HepG2 (cell line): ENCODE data around the gene DUSP8. TPM values are rescaled to one million over a fixed set of nuclear protein-coding genes. Genes with fewer than 3 reads are reported as not detected.

Source experiments
- ATAC-seq: fragments of 200-7000 bp; cut with Tn5 transposase; 3 replicates; pipeline ENCODE4 v1.9.1; 2020; ENCODE audit warnings: mild to moderate bottlenecking, moderate library complexity
- BruUV-seq: library from RNA; stranded (reverse); fragments of 400-500 nt; replicated peaks from 2 replicates; lab custom pipeline; 2021; lab: Mats Ljungman, UMichigan
- CTCF ChIA-PET: fragments of 300-600 bp; formaldehyde crosslinking; extraction: SDS; loops from one replicate; lab custom pipeline; 2021; ENCODE audit warnings: low total read pairs, inconsistent platforms, low intra/inter-chr PET ratio; lab: Yijun Ruan, JAX
- POLR2A ChIA-PET: fragments of 350-600 bp; sonication (Branson Sonifier 250); formaldehyde crosslinking; loops from one replicate; lab custom pipeline; 2020; ENCODE audit warnings: antibody characterized with exemption, inconsistent platforms; lab: Yijun Ruan, JAX
- DNase-seq: peaks from one replicate; pipeline ENCODE4 v3.0.0-alpha.2; 2015; ENCODE audit warnings: low spot score
- FAIRE-seq: peaks from 3 replicates; lab custom pipeline; 2011; peaks lifted over from hg19 to GRCh38; lab: Jason Lieb, UNC
- H2AFZ ChIP-seq: one replicate; pipeline ENCODE4 v1.6.1; 2011; ENCODE audit warnings: low read length, inconsistent platforms
- H3K27ac ChIP-seq: fragments of 300-600 bp; 3 replicates; pipeline ENCODE4 v1.8.0; 2011; ENCODE audit warnings: mixed run types, mild to moderate bottlenecking, mixed read lengths, low read length, inconsistent platforms; ENCODE audit not compliant: insufficient read depth; ENCODE audit errors: extremely low read length
- H3K27me3 ChIP-seq, 2 experiments: fragments of 200-600 bp in 1 of 2; 2 replicates in 1 of 2; 3 replicates in 1 of 2; pipeline versions ENCODE4 v1.6.0 to v1.8.0; 2011; ENCODE audit warnings: low read length in 2 of 2, mild to moderate bottlenecking in 2 of 2, moderate library complexity in 2 of 2, inconsistent platforms in 1 of 2; ENCODE audit not compliant: insufficient read depth in 2 of 2, control insufficient read depth in 1 of 2
- H3K36me3 ChIP-seq, 2 experiments: fragments of 200-600 bp in 1 of 2; replicated peaks in 1 of 2; 2 replicates in 1 of 2; 3 replicates in 1 of 2; pipeline versions ENCODE4 v1.5.1 to v1.8.0; 2011; ENCODE audit warnings: low read length in 2 of 2, inconsistent platforms in 1 of 2; ENCODE audit not compliant: insufficient read depth in 2 of 2, control insufficient read depth in 1 of 2
- H3K4me1 ChIP-seq: 2 replicates; pipeline ENCODE4 v1.5.1; 2012; ENCODE audit warnings: low read length, inconsistent platforms; ENCODE audit not compliant: insufficient read depth
- H3K4me2 ChIP-seq: 2 replicates; pipeline ENCODE4 v1.6.0; 2011; ENCODE audit warnings: low read depth, low read length, inconsistent platforms
- H3K4me3 ChIP-seq, 3 experiments: fragments of 200-600 bp in 1 of 3; sonication (generic), shearing (Covaris generic) in 1 of 3; replicated peaks in 1 of 3; 2 replicates each; pipeline ENCODE4 v1.5.1; 2011 to 2016; ENCODE audit warnings: low read length in 3 of 3, inconsistent platforms in 2 of 3, low read depth in 2 of 3, mild to moderate bottlenecking in 2 of 3, control low read depth in 1 of 3, mixed read lengths in 1 of 3; ENCODE audit not compliant: insufficient read depth in 1 of 3
- H3K79me2 ChIP-seq: one replicate; pipeline ENCODE4 v1.6.1; 2011; ENCODE audit warnings: low read length, inconsistent platforms; ENCODE audit not compliant: insufficient read depth
- H3K9ac ChIP-seq: 2 replicates; pipeline ENCODE4 v1.6.0; 2011; ENCODE audit warnings: mild to moderate bottlenecking, low read depth, low read length, inconsistent platforms; ENCODE audit not compliant: insufficient read depth
- H3K9me3 ChIP-seq: 2 replicates; pipeline ENCODE4 v1.5.1; 2012; ENCODE audit warnings: mild to moderate bottlenecking, low read length
- H4K20me1 ChIP-seq: 2 replicates; pipeline ENCODE4 v1.6.0; 2011; ENCODE audit warnings: inconsistent platforms, mild to moderate bottlenecking, low read length, moderate library complexity; ENCODE audit not compliant: insufficient read depth
- ATAD3A ChIP-seq: sonication (generic); formaldehyde crosslinking; IDR thresholded peaks from 2 replicates; pipeline ENCODE4 v1.4.0; 2020; ENCODE audit warnings: missing genetic modification reagents
- CREB1 ChIP-seq, 2 experiments: fragments of 450-650 bp in 1 of 2; IDR thresholded peaks; 2 replicates each; pipeline ENCODE4 v1.6.1; 2016 to 2017; ENCODE audit warnings: control low read depth in 1 of 2, mild to moderate bottlenecking in 1 of 2, missing compliant biosample characterization in 1 of 2, missing genetic modification characterization in 1 of 2
- CSRNP2 ChIP-seq: sonication (generic); formaldehyde crosslinking; conservative IDR thresholded peaks from 2 replicates; pipeline ENCODE4 v1.8.0; 2022; ENCODE audit warnings: low read depth, missing genetic modification reagents
- GRHL1 ChIP-seq: sonication (generic); formaldehyde crosslinking; conservative IDR thresholded peaks from 2 replicates; pipeline ENCODE4 v1.8.0; 2022; ENCODE audit warnings: missing genetic modification reagents
- PLSCR1 ChIP-seq: sonication (generic); formaldehyde crosslinking; IDR thresholded peaks from 2 replicates; pipeline ENCODE4 v1.5.0; 2020; ENCODE audit warnings: missing genetic modification reagents, mild to moderate bottlenecking, borderline replicate concordance
- REXO4 ChIP-seq: sonication (generic); formaldehyde crosslinking; IDR thresholded peaks from 2 replicates; pipeline ENCODE4 v1.8.0; 2022; ENCODE audit warnings: missing genetic modification reagents, mild to moderate bottlenecking, borderline replicate concordance
- SETDB1 ChIP-seq: sonication (generic); formaldehyde crosslinking; IDR thresholded peaks from 2 replicates; pipeline ENCODE4 v1.5.1; 2020; ENCODE audit warnings: missing genetic modification reagents, mild to moderate bottlenecking, borderline replicate concordance
- SOX6 ChIP-seq, 2 experiments: fragments of 450-650 bp in 1 of 2; sonication (generic) in 1 of 2; formaldehyde crosslinking in 1 of 2; IDR thresholded peaks; 2 replicates each; pipeline versions ENCODE4 v1.4.0 to v1.6.1; 2017 to 2020; ENCODE audit warnings: antibody characterized with exemption in 1 of 2, mild to moderate bottlenecking in 1 of 2, missing genetic modification reagents in 1 of 2
- ZBTB33 ChIP-seq: sonication (generic); formaldehyde crosslinking; IDR thresholded peaks from 2 replicates; pipeline ENCODE4 v1.4.0; 2020; ENCODE audit warnings: missing genetic modification reagents
- ZBTB42 ChIP-seq: sonication (generic); formaldehyde crosslinking; IDR thresholded peaks from 2 replicates; pipeline ENCODE4 v1.5.0; 2020; ENCODE audit warnings: mild to moderate bottlenecking, missing genetic modification reagents
- ZNF644 ChIP-seq: IDR thresholded peaks from 2 replicates; pipeline ENCODE4 v1.6.1; 2016; ENCODE audit warnings: low read depth
- WGBS: methylation state at CpG from one replicate; pipeline ENCODE4 v1.1.6; 2017; ENCODE audit warnings: low lambda C conversion rate; 5-methylcytosine and 5-hydroxymethylcytosine counted together
- in situ Hi-C: cut with HindIII; loops from 2 replicates; pipeline ENCODE4 v1.10.0; 2017; ENCODE audit warnings: low pct_unique_long_range_greater_than_20kb; ENCODE audit not compliant: extremely low pct_ligation_motif_present
- intact Hi-C: fragments of 100-400 bp; cut with micrococcal nuclease; formaldehyde crosslinking; loops from one replicate; pipeline ENCODE4 v1.10.0; 2022; ENCODE audit not compliant: unreplicated experiment
- polyA plus RNA-seq, 8 experiments: library from polyadenylated mRNA; depleted of rRNA in 3 of 8; stranded (reverse) in 7 of 8; unstranded in 1 of 8; fragments of >200 nt; fragmentation: Illumina TruSeq in 4 of 8; extraction: Trizol in 4 of 8; gene quantifications; 2 replicates each; pipeline versions ENCODE4 v1.2.1 to v1.2.3, GENCODE V29; 2011 to 2016; ENCODE audit warnings: low read depth in 4 of 8, missing spikeins in 1 of 8, mixed read lengths in 1 of 8; ENCODE audit not compliant: insufficient read depth in 1 of 8
- total RNA-seq, 5 experiments: library from RNA; depleted of rRNA; stranded (reverse); fragments of >200 nt; fragmentation: Illumina TruSeq; extraction: Trizol; gene quantifications; 2 replicates each; pipeline ENCODE4 v1.2.3, GENCODE V29; 2016; ENCODE audit warnings: low read depth in 1 of 5

The DUSP8 gene
- total and polyA plus RNA-seq, 2 of the 13 experiments (the other 11 are each of a cell fraction or from before 2014, with no cell fraction given), result 1.8 to 8.0 TPM

GRCh38 chr11:1564535-1565172 is 7.4 kb downstream of the DUSP8 start:
- no peaks in the 10 kb centered on the region for H3K79me2 ChIP-seq
- H3K4me1 ChIP-seq, result peaks cover 15% of the 10 kb centered on the region
- FAIRE-seq, result no peak
- no TSS peak for BruUV-seq
- WGBS, result 100% methylated on average over 1 of the region's 16 CpGs
- intact Hi-C loops (no loop called here), in situ Hi-C loops (no loop called here)
- peaks cover 0 to 1% of the 10 kb centered on the region in 2 experiments; a peak in 1 of 5 replicates for H3K36me3 ChIP-seq
- H4K20me1 ChIP-seq, result peaks cover 29% of the 10 kb centered on the region; the same call in 1 of the 2 replicates
- H3K9me3 ChIP-seq, result no peaks in the 10 kb centered on the region
- TF ChIP-seq SETDB1 (CRISPR knock-in tag), result no peak
- peak; percentile 40; the same call in 1 of the 2 replicates for TF ChIP-seq ZBTB33
- 0 out of 2 replicates have a peak, but pooled peaks have one; percentile 40 for TF ChIP-seq CREB1 (IDR thresholded peaks at IDR 0.05)
- TF ChIP-seq CREB1 (CRISPR knock-in tag; IDR thresholded peaks at IDR 0.05), result no peak
- TF ChIP-seq CSRNP2 (CRISPR knock-in tag), result no peak
- TF ChIP-seq REXO4 (CRISPR knock-in tag), result no peak
- TF ChIP-seq SOX6 (IDR thresholded peaks at IDR 0.05), result no peak
- TF ChIP-seq SOX6 (CRISPR knock-in tag; IDR thresholded peaks at IDR 0.05), result no peak
- no peak for TF ChIP-seq PLSCR1 (CRISPR knock-in tag)
- TF ChIP-seq GRHL1 (CRISPR knock-in tag), result no peak
- TF ChIP-seq ZNF644 (CRISPR knock-in tag), result no peak
- no peak for TF ChIP-seq ATAD3A
- no peak for TF ChIP-seq ZBTB42
- CTCF ChIA-PET, result no interaction called here
- no peak overlapping the region for H3K9ac ChIP-seq
- no peaks in the 10 kb centered on the region for H3K27me3 ChIP-seq
- no peak overlapping the region for H3K27ac ChIP-seq
- H2AFZ ChIP-seq, result no peak overlapping the region
- H3K4me3 ChIP-seq, result no peak overlapping the region
- H3K4me2 ChIP-seq, result no peak overlapping the region
- no peak for ATAC-seq
- DNase-seq, result no peak
- POLR2A ChIA-PET, result no interaction called here
